Stomach smooth muscle (tissue), 2 donors: ENCODE data around the gene JCAD.

Experiments used
- H3K27ac ChIP-seq: one replicate; pipeline ENCODE4 v1.7.0; 2013; ENCODE audit warnings: mild to moderate bottlenecking, low read length, inconsistent platforms
- H3K27me3 ChIP-seq, 2 donors: one replicate each; pipeline ENCODE4 v1.7.0; 2013; ENCODE audit warnings: low read length in 2 of 2; ENCODE audit not compliant: insufficient read depth in 2 of 2, control insufficient read depth in 1 of 2
- H3K36me3 ChIP-seq, 2 donors: one replicate each; pipeline ENCODE4 v1.7.0; 2013; ENCODE audit warnings: low read length in 2 of 2; ENCODE audit not compliant: control insufficient read depth in 2 of 2, insufficient read depth in 2 of 2
- H3K4me1 ChIP-seq: one replicate; pipeline ENCODE4 v1.7.0; 2013; ENCODE audit warnings: low read length; ENCODE audit not compliant: control insufficient read depth, insufficient read depth
- H3K4me3 ChIP-seq, 2 donors: one replicate each; pipeline ENCODE4 v1.7.0; 2013; ENCODE audit warnings: low read length in 2 of 2
- H3K9ac ChIP-seq, 2 donors: one replicate each; pipeline ENCODE4 v1.7.0; 2013; ENCODE audit warnings: low read length in 2 of 2, mild to moderate bottlenecking in 1 of 2
- H3K9me3 ChIP-seq, 2 donors: one replicate each; pipeline ENCODE4 v1.7.0; 2013; ENCODE audit warnings: low read length in 2 of 2; ENCODE audit not compliant: control insufficient read depth in 2 of 2
- donor health status: healthy.
- donor health status: Pancreatic carcinoma.

Gene JCAD

GRCh38 chr10:30056767-30057355, 2.5 kb downstream of the JCAD start:
- H3K27ac ChIP-seq, result no peak overlapping the region
- no peaks in the 10 kb centered on the region for H3K36me3 ChIP-seq
- H3K4me1 ChIP-seq, result peaks cover 18% of the 10 kb centered on the region

GRCh38 chr10:30056281-30056680, 3.1 kb downstream of the JCAD start:
- H3K36me3 ChIP-seq, result no peaks in the 10 kb centered on the region

More at GRCh38 chr10:30056767-30057355, 2.5 kb downstream of the JCAD start:
- Histone ChIP-seq H3K4me3 (no peak overlapping the region), H3K27me3 (no peaks in the 10 kb centered on the region), H3K9me3 (no peaks in the 10 kb centered on the region), H3K9ac (no peak overlapping the region)

GRCh38 chr10:30055226-30055662, 4.1 kb downstream of the JCAD start:
- H3K36me3 ChIP-seq, result no peaks in the 10 kb centered on the region
- H3K4me3 ChIP-seq, result no peak overlapping the region
- peaks cover 18% of the 10 kb centered on the region for H3K4me1 ChIP-seq
- no peak overlapping the region for H3K9ac ChIP-seq
- H3K9me3 ChIP-seq, result no peaks in the 10 kb centered on the region
- H3K27ac ChIP-seq, result no peak overlapping the region
- H3K27me3 ChIP-seq, result no peaks in the 10 kb centered on the region

More at GRCh38 chr10:30056281-30056680, 3.1 kb downstream of the JCAD start:
- Histone ChIP-seq H3K4me1 (peaks cover 18% of the 10 kb centered on the region), H3K27ac (no peak overlapping the region), H3K27me3 (no peaks in the 10 kb centered on the region), H3K4me3 (no peak overlapping the region), H3K9me3 (no peaks in the 10 kb centered on the region), H3K9ac (no peak overlapping the region)

GRCh38 chr10:30052062-30052461, 7.3 kb downstream of the JCAD start:
- peaks cover 2% of the 10 kb centered on the region for H3K4me1 ChIP-seq
- H3K27me3 ChIP-seq, result no peaks in the 10 kb centered on the region
- peaks cover 0 to 3% of the 10 kb centered on the region in 2 donors for H3K36me3 ChIP-seq
- no peak overlapping the region for H3K9ac ChIP-seq
- H3K27ac ChIP-seq, result no peak overlapping the region
- H3K9me3 ChIP-seq, result no peaks in the 10 kb centered on the region
- no peak overlapping the region for H3K4me3 ChIP-seq

GRCh38 chr10:30051220-30051619, 8.2 kb downstream of the JCAD start:
- peaks cover 2% of the 10 kb centered on the region for H3K4me1 ChIP-seq

GRCh38 chr10:30050411-30050810, 9.0 kb downstream of the JCAD start:
- Histone ChIP-seq H3K27ac (no peak overlapping the region), H3K9me3 (no peaks in the 10 kb centered on the region), H3K36me3 (peaks cover 0 to 7% of the 10 kb centered on the region in 2 donors), H3K27me3 (no peaks in the 10 kb centered on the region), H3K4me1 (peaks cover 2% of the 10 kb centered on the region), H3K9ac (no peak overlapping the region), H3K4me3 (no peak overlapping the region)

More at GRCh38 chr10:30051220-30051619, 8.2 kb downstream of the JCAD start:
- Histone ChIP-seq H3K27ac (no peak overlapping the region), H3K27me3 (no peaks in the 10 kb centered on the region), H3K9me3 (no peaks in the 10 kb centered on the region), H3K4me3 (no peak overlapping the region), H3K36me3 (peaks cover 0 to 3% of the 10 kb centered on the region in 2 donors), H3K9ac (no peak overlapping the region)

GRCh38 chr10:30048768-30049517, 10.4 kb downstream of the JCAD start:
- H3K4me1 ChIP-seq, result peaks cover 2% of the 10 kb centered on the region
- H3K27me3 ChIP-seq, result no peaks in the 10 kb centered on the region
- H3K27ac ChIP-seq, result no peak overlapping the region
- peaks cover 0 to 8% of the 10 kb centered on the region in 2 donors for H3K36me3 ChIP-seq
- no peak overlapping the region for H3K4me3 ChIP-seq
- no peaks in the 10 kb centered on the region for H3K9me3 ChIP-seq
- H3K9ac ChIP-seq, result no peak overlapping the region

- Histone ChIP-seq H3K9ac (no peak overlapping the region), H3K4me3 (no peak overlapping the region), H3K9me3 (no peaks in the 10 kb centered on the region), H3K4me1 (peaks cover 2% of the 10 kb centered on the region), H3K27me3 (no peaks in the 10 kb centered on the region), H3K36me3 (peaks cover 0 to 10% of the 10 kb centered on the region in 2 donors), H3K27ac (no peak overlapping the region)
These were observed 11.4 kb downstream of the JCAD start for GRCh38 chr10:30047924-30048531.

GRCh38 chr10:30047430-30047829, 12.0 kb downstream of the JCAD start:
- Histone ChIP-seq H3K9me3 (no peaks in the 10 kb centered on the region), H3K27me3 (no peaks in the 10 kb centered on the region), H3K36me3 (peaks cover 0 to 10% of the 10 kb centered on the region in 2 donors), H3K9ac (no peak overlapping the region), H3K4me3 (no peak overlapping the region), H3K4me1 (peaks cover 2% of the 10 kb centered on the region), H3K27ac (no peak overlapping the region)

GRCh38 chr10:30046476-30046875, 12.9 kb downstream of the JCAD start:
- no peaks in the 10 kb centered on the region for H3K9me3 ChIP-seq
- no peak overlapping the region for H3K4me3 ChIP-seq
- H3K4me1 ChIP-seq, result peaks cover 3% of the 10 kb centered on the region
- H3K27ac ChIP-seq, result no peak overlapping the region
- no peaks in the 10 kb centered on the region for H3K27me3 ChIP-seq
- H3K9ac ChIP-seq, result no peak overlapping the region
- H3K36me3 ChIP-seq, result peaks cover 0 to 10% of the 10 kb centered on the region in 2 donors
